Panc1 (cell line): Measurements from ENCODE around the gene NRG2. TPM values are rescaled to one million over a fixed set of nuclear protein-coding genes. Genes with fewer than 3 reads are reported as not detected.
A peak's percentile ranks its signal among the peaks of the same experiment; 100 is the strongest.

ENCODE experiments used
- ATAC-seq: fragments of 200-7000 bp; cut with Tn5 transposase; 2 replicates; pipeline ENCODE4 v1.9.1; 2020; ENCODE audit warnings: mild to moderate bottlenecking, moderate library complexity
- BruUV-seq: library from RNA; stranded (reverse); fragments of 400-500 nt; replicated peaks from 2 replicates; lab custom pipeline; 2021; lab: Mats Ljungman, UMichigan
- CTCF ChIA-PET: fragments of 300-600 bp; sonication (Branson Sonifier 250); formaldehyde crosslinking; loops from one replicate; lab custom pipeline; 2022; ENCODE audit warnings: antibody characterized with exemption; lab: Charles Lee
- POLR2A ChIA-PET: fragments of 300-600 bp; sonication (Branson Sonifier 250); formaldehyde crosslinking; loops from one replicate; lab custom pipeline; 2022; ENCODE audit warnings: antibody characterized with exemption; lab: Charles Lee
- DNase-seq: peaks from one replicate; pipeline ENCODE4 v3.0.0-alpha.2; 2010; ENCODE audit warnings: low read depth, low spot score
- H3K27ac ChIP-seq: 2 replicates; pipeline ENCODE4 v1.5.1; 2011; ENCODE audit warnings: mild to moderate bottlenecking, low read length, inconsistent platforms
- H3K27me3 ChIP-seq: fragments of 200-500 bp; sonication (Bioruptor generic); 2 replicates; pipeline ENCODE4 v1.6.0; 2014; ENCODE audit warnings: low read length, inconsistent platforms; ENCODE audit not compliant: control insufficient read depth, insufficient read depth
- H3K36me3 ChIP-seq: fragments of 200-500 bp; sonication (Bioruptor generic); 2 replicates; pipeline ENCODE4 v1.5.1; 2014; ENCODE audit warnings: inconsistent platforms, mild to moderate bottlenecking, low read length, moderate library complexity; ENCODE audit not compliant: control insufficient read depth, insufficient read depth
- H3K4me1 ChIP-seq: 2 replicates; pipeline ENCODE4 v1.5.1; 2011; ENCODE audit warnings: inconsistent platforms, mild to moderate bottlenecking, low read length, moderate library complexity; ENCODE audit not compliant: control insufficient read depth, insufficient read depth
- H3K4me3 ChIP-seq, 2 experiments: 2 replicates each; pipeline ENCODE4 v1.5.1; 2011 to 2012; ENCODE audit warnings: low read depth in 2 of 2, low read length in 2 of 2, mild to moderate bottlenecking in 2 of 2, inconsistent platforms in 1 of 2, moderate library complexity in 1 of 2
- H3K9me3 ChIP-seq: fragments of 200-500 bp; sonication (Bioruptor generic); 2 replicates; pipeline ENCODE4 v1.5.1; 2014; ENCODE audit warnings: low read depth, mild to moderate bottlenecking, inconsistent platforms, low read length, moderate library complexity; ENCODE audit not compliant: control insufficient read depth, insufficient read depth
- CTCF ChIP-seq: fragments of 450-650 bp; IDR thresholded peaks from 2 replicates; pipeline ENCODE4 v1.5.1; 2017; ENCODE audit warnings: mild to moderate bottlenecking
- POLR2AphosphoS5 ChIP-seq: IDR thresholded peaks from 2 replicates; pipeline ENCODE4 v1.6.1; 2012; ENCODE audit warnings: mild to moderate bottlenecking, low read depth, low read length, moderate library complexity
- REST ChIP-seq, 2 experiments: IDR thresholded peaks; 2 replicates each; pipeline ENCODE4 v1.6.1; 2011 to 2012; ENCODE audit warnings: low read depth in 2 of 2, control low read depth in 1 of 2, low read length in 1 of 2, mild to moderate bottlenecking in 1 of 2, moderate library complexity in 1 of 2; ENCODE audit not compliant: insufficient read depth in 1 of 2
- SIN3A ChIP-seq: IDR thresholded peaks from 2 replicates; pipeline ENCODE4 v1.6.1; 2012; ENCODE audit warnings: low read depth, mild to moderate bottlenecking, low read length, moderate library complexity, borderline replicate concordance; ENCODE audit not compliant: insufficient read depth
- TCF7L2 ChIP-seq: IDR thresholded peaks from 2 replicates; pipeline ENCODE4 v1.6.1; 2011; ENCODE audit warnings: mild to moderate bottlenecking, low read depth, low read length, inconsistent platforms
- in situ Hi-C: cut with HindIII; loops from 2 replicates; pipeline ENCODE4 v1.10.0; 2016; ENCODE audit warnings: low sequenced_read_pairs, low pct_unique_long_range_greater_than_20kb
- intact Hi-C: fragments of 100-400 bp; cut with micrococcal nuclease; formaldehyde crosslinking; loops from one replicate; pipeline ENCODE4 v1.10.0; 2022; ENCODE audit not compliant: unreplicated experiment
- total RNA-seq: library from RNA; stranded (reverse); gene quantifications from one replicate; pipeline ENCODE4 v1.2.1, GENCODE V29; 2021; ENCODE audit not compliant: unreplicated experiment

The NRG2 gene
- total RNA-seq, 1 experiment from 2014 or later, result 20.2 TPM

GRCh38 chr5:139817362-139817761 is 225.7 kb downstream of the NRG2 start:
- H3K27ac ChIP-seq, result no peak overlapping the region
- in situ Hi-C loops, result no loop called here
- intact Hi-C loops, result no loop called here
- TF ChIP-seq SIN3A, result no peak
- TF ChIP-seq POLR2AphosphoS5, result no peak
- no peak for TF ChIP-seq TCF7L2
- no peaks in the 10 kb centered on the region for H3K36me3 ChIP-seq
- peaks cover 6% of the 10 kb centered on the region; the same call in 1 of the 2 replicates for H3K9me3 ChIP-seq
- no TSS peak for BruUV-seq
- CTCF ChIA-PET, result interaction anchor here (0.5 kb wide), 1 partner anchor 13 kb away, joined by 3 read pairs; no protein-coding TSS in a partner anchor
- no peak for ATAC-seq
- no peak overlapping the region for H3K4me3 ChIP-seq
- POLR2A ChIA-PET, result no interaction called here
- H3K27me3 ChIP-seq, result peaks cover 4% of the 10 kb centered on the region
- DNase-seq, result no peak
- no peaks in the 10 kb centered on the region for H3K4me1 ChIP-seq

- Histone ChIP-seq H3K27me3 (peaks cover 4% of the 10 kb centered on the region), H3K4me1 (no peaks in the 10 kb centered on the region), H3K36me3 (no peaks in the 10 kb centered on the region), H3K27ac (no peak overlapping the region), H3K4me3 (no peak overlapping the region), H3K9me3 (peaks cover 6% of the 10 kb centered on the region; the same call in 1 of the 2 replicates)
- ATAC-seq (no peak), DNase-seq (no peak)
- intact Hi-C loops, result no loop called here
- in situ Hi-C loops, result no loop called here
- POLR2A ChIA-PET, result no interaction called here
- CTCF ChIA-PET, result no interaction called here
- BruUV-seq, result no TSS peak
- no peak for TF ChIP-seq TCF7L2
- TF ChIP-seq SIN3A, result no peak
- no peak for TF ChIP-seq REST (IDR thresholded peaks at IDR 0.05; ENCODE audit: insufficient read depth in 1 of 2, low read depth in 2 of 2, low read length in 1 of 2)
- TF ChIP-seq CTCF, result no peak
- no peak for TF ChIP-seq POLR2AphosphoS5
Observed at GRCh38 chr5:139816566-139816965, 226.5 kb downstream of the NRG2 start.

GRCh38 chr5:139814704-139815280 is 228.3 kb downstream of the NRG2 start:
- Histone ChIP-seq H3K4me3 (no peak overlapping the region), H3K4me1 (no peaks in the 10 kb centered on the region), H3K36me3 (no peaks in the 10 kb centered on the region), H3K27me3 (peaks cover 4% of the 10 kb centered on the region), H3K27ac (no peak overlapping the region), H3K9me3 (peaks cover 6% of the 10 kb centered on the region; the same call in 1 of the 2 replicates)
- DNase-seq (no peak), ATAC-seq (peak; percentile 27; the same call in 1 of the 2 replicates)
- in situ Hi-C loops, result no loop called here
- no TSS peak for BruUV-seq
- POLR2A ChIA-PET, result no interaction called here
- CTCF ChIA-PET, result interaction anchor here (1.5 kb wide), 1 partner anchor 28 kb away, joined by 5 read pairs; no protein-coding TSS in a partner anchor
- TF ChIP-seq SIN3A (no peak), CTCF (no peak), REST (IDR thresholded peaks at IDR 0.05; ENCODE audit: insufficient read depth in 1 of 2, low read depth in 2 of 2, low read length in 1 of 2) (no peak), TCF7L2 (no peak), POLR2AphosphoS5 (no peak)
- intact Hi-C loops, result no loop called here
